Erythroblast (primary cell): ENCODE results near the gene SMIM23.

Source experiments
- GATA1 ChIP-seq: IDR thresholded peaks from 2 replicates; pipeline ENCODE4 v1.6.1; 2011; ENCODE audit warnings: low read depth, mild to moderate bottlenecking, control low read depth, low read length, moderate library complexity
- POLR2A ChIP-seq: IDR thresholded peaks from 2 replicates; pipeline ENCODE4 v1.6.1; 2011; ENCODE audit warnings: mild to moderate bottlenecking, low read length

DNA sequence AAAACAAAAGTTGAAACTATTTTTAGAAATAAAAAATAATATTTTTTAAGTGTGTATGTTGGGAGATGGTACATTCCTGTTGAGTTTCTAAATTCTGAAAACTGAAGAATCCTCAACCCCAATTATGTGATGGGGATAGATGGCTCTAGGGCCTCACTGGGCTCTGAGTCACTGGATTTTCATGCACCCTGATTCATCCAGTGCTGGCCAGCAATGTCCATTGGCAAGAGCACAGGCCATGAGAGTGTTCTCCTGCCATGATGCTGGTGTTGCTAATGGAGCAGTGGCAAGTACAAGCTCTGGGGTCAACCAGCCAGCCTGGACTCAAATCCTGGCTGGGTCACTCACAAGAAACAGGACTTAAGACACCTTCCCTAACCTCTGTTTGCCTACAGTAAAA, 23.3 kb downstream of the SMIM23 start:
- TF ChIP-seq POLR2A (no peak), GATA1 (no peak)
